HepG2 (cell line): ENCODE measurements around the gene DGCR8. TPM values are rescaled to one million over a fixed set of nuclear protein-coding genes. Genes with fewer than 3 reads are reported as not detected.

Experiments used
- BCL6 ChIP-seq: IDR thresholded peaks from 2 replicates; pipeline ENCODE4 v1.6.1; 2016; ENCODE audit warnings: missing genetic modification reagents, missing compliant biosample characterization
- ETV5 ChIP-seq: IDR thresholded peaks from 2 replicates; pipeline ENCODE4 v1.6.1; 2018; ENCODE audit warnings: missing biosample characterization, missing genetic modification reagents, inconsistent platforms, borderline replicate concordance
- ETV6 ChIP-seq: sonication (generic); formaldehyde crosslinking; conservative IDR thresholded peaks from 2 replicates; pipeline ENCODE4 v1.4.0; 2020; ENCODE audit warnings: missing genetic modification reagents
- GFI1 ChIP-seq: sonication (generic); formaldehyde crosslinking; IDR thresholded peaks from 2 replicates; pipeline ENCODE4 v1.5.0; 2020; ENCODE audit warnings: missing genetic modification reagents, mild to moderate bottlenecking, borderline replicate concordance
- HBP1 ChIP-seq: IDR thresholded peaks from 2 replicates; pipeline ENCODE4 v1.6.1; 2016; ENCODE audit warnings: low read depth, control low read depth
- IRF9 ChIP-seq: sonication (generic); formaldehyde crosslinking; IDR thresholded peaks from 2 replicates; pipeline ENCODE4 v1.8.0; 2022; ENCODE audit warnings: missing genetic modification reagents, mild to moderate bottlenecking, borderline replicate concordance
- SPEN ChIP-seq: sonication (generic); formaldehyde crosslinking; IDR thresholded peaks from 2 replicates; pipeline ENCODE4 v1.5.1; 2020; ENCODE audit warnings: low read depth, mild to moderate bottlenecking, missing genetic modification reagents
- ZFYVE20 ChIP-seq: sonication (generic); formaldehyde crosslinking; IDR thresholded peaks from 2 replicates; pipeline ENCODE4 v1.8.0; 2023; ENCODE audit warnings: low read depth, mild to moderate bottlenecking, moderate library complexity, missing genetic modification reagents, borderline replicate concordance
- ZNF547 ChIP-seq: sonication (generic); formaldehyde crosslinking; IDR thresholded peaks from 2 replicates; pipeline ENCODE4 v1.5.1; 2020; ENCODE audit warnings: mild to moderate bottlenecking, missing genetic modification reagents
- ZNF552 ChIP-seq: sonication (generic); formaldehyde crosslinking; IDR thresholded peaks from 2 replicates; pipeline ENCODE4 v1.9.0; 2022; ENCODE audit warnings: missing genetic modification reagents, mild to moderate bottlenecking, borderline replicate concordance
- ZNF556 ChIP-seq: sonication (generic); formaldehyde crosslinking; IDR thresholded peaks from 2 replicates; pipeline ENCODE4 v1.4.0; 2020; ENCODE audit warnings: mild to moderate bottlenecking, missing genetic modification reagents, borderline replicate concordance
- ZNF749 ChIP-seq: sonication (generic); formaldehyde crosslinking; IDR thresholded peaks from 2 replicates; pipeline ENCODE4 v1.8.0; 2022; ENCODE audit warnings: mild to moderate bottlenecking, missing genetic modification reagents, moderate library complexity, borderline replicate concordance
- polyA plus RNA-seq, 8 experiments: library from polyadenylated mRNA; depleted of rRNA in 3 of 8; stranded (reverse) in 7 of 8; unstranded in 1 of 8; fragments of >200 nt; fragmentation: Illumina TruSeq in 4 of 8; extraction: Trizol in 4 of 8; gene quantifications; 2 replicates each; pipeline versions ENCODE4 v1.2.1 to v1.2.3, GENCODE V29; 2011 to 2016; ENCODE audit warnings: low read depth in 4 of 8, missing spikeins in 1 of 8, mixed read lengths in 1 of 8; ENCODE audit not compliant: insufficient read depth in 1 of 8
- total RNA-seq, 5 experiments: library from RNA; depleted of rRNA; stranded (reverse); fragments of >200 nt; fragmentation: Illumina TruSeq; extraction: Trizol; gene quantifications; 2 replicates each; pipeline ENCODE4 v1.2.3, GENCODE V29; 2016; ENCODE audit warnings: low read depth in 1 of 5
- TF ChIP-seq, protein P1 (sequence below): sonication (generic); formaldehyde crosslinking; IDR thresholded peaks from 2 replicates; pipeline ENCODE4 v1.8.0; 2022; ENCODE audit warnings: missing genetic modification reagents, mild to moderate bottlenecking, moderate library complexity, borderline replicate concordance
- TF ChIP-seq, protein P2 (sequence below): sonication (generic); formaldehyde crosslinking; IDR thresholded peaks from 2 replicates; pipeline ENCODE4 v1.5.0; 2020; ENCODE audit warnings: mild to moderate bottlenecking, missing genetic modification reagents, borderline replicate concordance
- TF ChIP-seq, protein P3 (sequence below): sonication (generic); formaldehyde crosslinking; IDR thresholded peaks from 2 replicates; pipeline ENCODE4 v1.4.0; 2020; ENCODE audit warnings: missing genetic modification reagents, borderline replicate concordance

Gene DGCR8
- total and polyA plus RNA-seq, 2 of the 13 experiments (the other 11 are each of a cell fraction or from before 2014, with no cell fraction given): 10.2 to 23.2 TPM

DNA sequence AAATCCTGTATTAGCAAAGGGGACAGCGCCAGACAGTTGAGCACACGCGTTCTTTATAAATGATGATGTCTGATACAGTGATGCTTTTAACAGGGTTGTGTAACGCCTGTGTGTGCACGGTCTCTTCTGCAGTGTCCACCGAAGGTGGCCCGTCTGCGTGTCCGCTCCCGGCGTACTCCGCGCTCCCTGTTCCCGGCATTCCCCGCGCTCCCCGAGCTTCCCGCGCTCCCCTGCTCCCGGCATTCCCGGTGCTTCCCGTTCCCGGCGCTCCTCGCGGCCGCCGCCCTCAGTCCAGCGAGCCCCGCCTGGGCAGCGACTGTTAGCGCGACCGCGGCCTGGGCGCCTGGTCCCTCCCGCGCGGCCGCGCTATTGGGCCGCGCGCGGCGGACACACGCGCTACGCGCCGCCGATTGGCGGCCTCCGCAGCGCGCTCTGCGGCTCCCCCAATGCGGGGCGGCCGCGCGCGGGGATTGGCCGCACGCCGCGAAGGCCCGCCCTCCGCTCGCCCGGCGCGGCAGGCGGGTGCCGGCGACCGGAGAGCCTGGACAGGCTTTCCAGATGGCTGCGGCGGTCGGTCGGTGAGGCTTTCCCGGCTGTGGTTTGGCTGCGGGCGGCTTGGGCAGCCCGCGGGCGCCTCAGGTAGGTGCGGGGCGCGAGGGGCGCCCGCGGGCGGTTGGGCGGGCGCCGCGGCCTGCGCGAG, at the start of gene DGCR8 (continued):
- TF ChIP-seq, protein P1, sequence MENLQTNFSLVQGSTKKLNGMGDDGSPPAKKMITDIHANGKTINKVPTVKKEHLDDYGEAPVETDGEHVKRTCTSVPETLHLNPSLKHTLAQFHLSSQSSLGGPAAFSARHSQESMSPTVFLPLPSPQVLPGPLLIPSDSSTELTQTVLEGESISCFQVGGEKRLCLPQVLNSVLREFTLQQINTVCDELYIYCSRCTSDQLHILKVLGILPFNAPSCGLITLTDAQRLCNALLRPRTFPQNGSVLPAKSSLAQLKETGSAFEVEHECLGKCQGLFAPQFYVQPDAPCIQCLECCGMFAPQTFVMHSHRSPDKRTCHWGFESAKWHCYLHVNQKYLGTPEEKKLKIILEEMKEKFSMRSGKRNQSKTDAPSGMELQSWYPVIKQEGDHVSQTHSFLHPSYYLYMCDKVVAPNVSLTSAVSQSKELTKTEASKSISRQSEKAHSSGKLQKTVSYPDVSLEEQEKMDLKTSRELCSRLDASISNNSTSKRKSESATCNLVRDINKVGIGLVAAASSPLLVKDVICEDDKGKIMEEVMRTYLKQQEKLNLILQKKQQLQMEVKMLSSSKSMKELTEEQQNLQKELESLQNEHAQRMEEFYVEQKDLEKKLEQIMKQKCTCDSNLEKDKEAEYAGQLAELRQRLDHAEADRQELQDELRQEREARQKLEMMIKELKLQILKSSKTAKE (CRISPR knock-in tag): peak; percentile 58
- peak; percentile 84; the same call in 1 of the 2 replicates for TF ChIP-seq ZNF556
- TF ChIP-seq ZNF547: no peak; the same call in 1 of the 2 replicates
- TF ChIP-seq HBP1 (CRISPR knock-in tag): no peak; the same call in 1 of the 2 replicates
- TF ChIP-seq, protein P2, sequence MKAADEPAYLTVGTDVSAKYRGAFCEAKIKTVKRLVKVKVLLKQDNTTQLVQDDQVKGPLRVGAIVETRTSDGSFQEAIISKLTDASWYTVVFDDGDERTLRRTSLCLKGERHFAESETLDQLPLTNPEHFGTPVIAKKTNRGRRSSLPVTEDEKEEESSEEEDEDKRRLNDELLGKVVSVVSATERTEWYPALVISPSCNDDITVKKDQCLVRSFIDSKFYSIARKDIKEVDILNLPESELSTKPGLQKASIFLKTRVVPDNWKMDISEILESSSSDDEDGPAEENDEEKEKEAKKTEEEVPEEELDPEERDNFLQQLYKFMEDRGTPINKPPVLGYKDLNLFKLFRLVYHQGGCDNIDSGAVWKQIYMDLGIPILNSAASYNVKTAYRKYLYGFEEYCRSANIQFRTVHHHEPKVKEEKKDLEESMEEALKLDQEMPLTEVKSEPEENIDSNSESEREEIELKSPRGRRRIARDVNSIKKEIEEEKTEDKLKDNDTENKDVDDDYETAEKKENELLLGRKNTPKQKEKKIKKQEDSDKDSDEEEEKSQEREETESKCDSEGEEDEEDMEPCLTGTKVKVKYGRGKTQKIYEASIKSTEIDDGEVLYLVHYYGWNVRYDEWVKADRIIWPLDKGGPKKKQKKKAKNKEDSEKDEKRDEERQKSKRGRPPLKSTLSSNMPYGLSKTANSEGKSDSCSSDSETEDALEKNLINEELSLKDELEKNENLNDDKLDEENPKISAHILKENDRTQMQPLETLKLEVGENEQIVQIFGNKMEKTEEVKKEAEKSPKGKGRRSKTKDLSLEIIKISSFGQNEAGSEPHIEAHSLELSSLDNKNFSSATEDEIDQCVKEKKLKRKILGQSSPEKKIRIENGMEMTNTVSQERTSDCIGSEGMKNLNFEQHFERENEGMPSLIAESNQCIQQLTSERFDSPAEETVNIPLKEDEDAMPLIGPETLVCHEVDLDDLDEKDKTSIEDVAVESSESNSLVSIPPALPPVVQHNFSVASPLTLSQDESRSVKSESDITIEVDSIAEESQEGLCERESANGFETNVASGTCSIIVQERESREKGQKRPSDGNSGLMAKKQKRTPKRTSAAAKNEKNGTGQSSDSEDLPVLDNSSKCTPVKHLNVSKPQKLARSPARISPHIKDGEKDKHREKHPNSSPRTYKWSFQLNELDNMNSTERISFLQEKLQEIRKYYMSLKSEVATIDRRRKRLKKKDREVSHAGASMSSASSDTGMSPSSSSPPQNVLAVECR (CRISPR knock-in tag): peak; percentile 82
- peak; percentile 81 for TF ChIP-seq ETV5 (CRISPR knock-in tag)
- TF ChIP-seq, protein P3, sequence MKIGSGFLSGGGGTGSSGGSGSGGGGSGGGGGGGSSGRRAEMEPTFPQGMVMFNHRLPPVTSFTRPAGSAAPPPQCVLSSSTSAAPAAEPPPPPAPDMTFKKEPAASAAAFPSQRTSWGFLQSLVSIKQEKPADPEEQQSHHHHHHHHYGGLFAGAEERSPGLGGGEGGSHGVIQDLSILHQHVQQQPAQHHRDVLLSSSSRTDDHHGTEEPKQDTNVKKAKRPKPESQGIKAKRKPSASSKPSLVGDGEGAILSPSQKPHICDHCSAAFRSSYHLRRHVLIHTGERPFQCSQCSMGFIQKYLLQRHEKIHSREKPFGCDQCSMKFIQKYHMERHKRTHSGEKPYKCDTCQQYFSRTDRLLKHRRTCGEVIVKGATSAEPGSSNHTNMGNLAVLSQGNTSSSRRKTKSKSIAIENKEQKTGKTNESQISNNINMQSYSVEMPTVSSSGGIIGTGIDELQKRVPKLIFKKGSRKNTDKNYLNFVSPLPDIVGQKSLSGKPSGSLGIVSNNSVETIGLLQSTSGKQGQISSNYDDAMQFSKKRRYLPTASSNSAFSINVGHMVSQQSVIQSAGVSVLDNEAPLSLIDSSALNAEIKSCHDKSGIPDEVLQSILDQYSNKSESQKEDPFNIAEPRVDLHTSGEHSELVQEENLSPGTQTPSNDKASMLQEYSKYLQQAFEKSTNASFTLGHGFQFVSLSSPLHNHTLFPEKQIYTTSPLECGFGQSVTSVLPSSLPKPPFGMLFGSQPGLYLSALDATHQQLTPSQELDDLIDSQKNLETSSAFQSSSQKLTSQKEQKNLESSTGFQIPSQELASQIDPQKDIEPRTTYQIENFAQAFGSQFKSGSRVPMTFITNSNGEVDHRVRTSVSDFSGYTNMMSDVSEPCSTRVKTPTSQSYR (CRISPR knock-in tag): peak; percentile 43; the same call in 1 of the 2 replicates
- TF ChIP-seq IRF9 (CRISPR knock-in tag): peak; percentile 93
- peak; percentile 72 for TF ChIP-seq ZNF552 (CRISPR knock-in tag)
- TF ChIP-seq ETV6 (CRISPR knock-in tag): peak; percentile 71; the same call in 1 of the 2 replicates
- peak; percentile 93 for TF ChIP-seq ZFYVE20 (CRISPR knock-in tag)
- TF ChIP-seq SPEN (CRISPR knock-in tag): peak; percentile 99
- peak; percentile 45 for TF ChIP-seq BCL6 (CRISPR knock-in tag)
- TF ChIP-seq ZNF749 (CRISPR knock-in tag): peak; percentile 92
- peak; percentile 28; the same call in 1 of the 2 replicates for TF ChIP-seq GFI1
